Pons (tissue), 1 donor: Measurements from ENCODE around the gene HDGFL3.
"Not testable (repeated sequence)": the region's sequence is repeated elsewhere in the genome, so short reads cannot be mapped to it uniquely, and the experiment has no call there.

Experiments
- DNase-seq: peaks from one replicate; pipeline ENCODE4 v3.0.0-alpha.2; 2016; ENCODE audit warnings: low spot score

Gene HDGFL3

DNA sequence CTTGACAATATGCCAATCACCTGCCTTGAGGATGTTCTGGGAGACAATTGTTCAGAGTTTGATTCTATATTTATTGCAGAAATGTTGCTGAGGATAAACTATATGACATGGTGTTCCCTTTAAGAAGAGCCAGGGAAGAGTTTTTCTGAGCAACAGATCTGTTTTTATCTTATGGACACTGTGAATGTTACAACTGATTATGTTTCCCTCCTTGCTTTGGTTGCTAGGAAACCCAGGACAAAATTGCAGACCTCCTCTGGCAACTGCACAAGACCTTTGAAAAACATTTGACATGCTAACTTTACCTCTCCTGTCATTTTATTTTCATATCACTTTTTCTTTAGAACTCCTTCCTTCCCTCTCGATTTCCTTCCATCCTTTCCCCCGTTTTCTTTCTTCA is 108.3 kb downstream of the HDGFL3 start:
- DNase-seq: no peak

DNA sequence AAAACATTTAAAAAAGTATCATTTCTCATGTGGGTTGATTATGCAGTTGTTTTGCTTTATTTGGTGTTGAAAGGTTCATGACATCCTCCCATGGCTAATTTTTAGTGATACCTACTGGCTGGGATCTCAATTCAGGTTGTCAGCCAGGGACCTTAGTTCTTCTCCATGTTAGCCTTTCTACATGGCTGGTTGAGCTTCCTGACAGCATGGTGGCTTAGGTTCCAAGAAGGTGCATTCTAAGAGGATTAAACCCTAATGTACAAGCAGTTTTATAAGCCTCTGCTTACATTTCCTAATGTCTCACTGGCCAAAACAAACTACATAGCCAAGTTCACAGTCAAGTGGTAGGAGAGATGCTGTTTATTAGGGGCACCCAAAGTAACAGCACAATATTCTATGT is 109.5 kb downstream of the HDGFL3 start:
- no peak for DNase-seq

DNA sequence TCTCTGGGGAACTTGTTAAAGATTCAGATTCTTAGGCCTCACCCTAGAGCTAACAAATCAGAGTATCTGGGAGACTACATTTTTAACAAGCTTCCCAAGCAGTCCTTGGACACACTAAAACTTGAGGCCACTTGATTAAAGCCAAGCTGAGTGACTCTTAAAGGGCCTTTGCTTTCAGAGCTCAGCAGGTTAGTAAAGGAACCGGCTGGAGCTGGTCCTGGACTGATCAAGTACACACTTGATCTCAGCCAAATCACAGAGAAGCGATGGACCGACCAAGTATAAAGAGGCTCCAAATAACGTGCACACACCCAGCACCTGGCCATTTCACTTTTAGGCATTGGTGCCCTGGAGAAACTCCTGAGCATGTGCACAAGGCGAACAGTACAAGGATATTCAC is 113.0 kb downstream of the HDGFL3 start:
- DNase-seq: no peak

DNA sequence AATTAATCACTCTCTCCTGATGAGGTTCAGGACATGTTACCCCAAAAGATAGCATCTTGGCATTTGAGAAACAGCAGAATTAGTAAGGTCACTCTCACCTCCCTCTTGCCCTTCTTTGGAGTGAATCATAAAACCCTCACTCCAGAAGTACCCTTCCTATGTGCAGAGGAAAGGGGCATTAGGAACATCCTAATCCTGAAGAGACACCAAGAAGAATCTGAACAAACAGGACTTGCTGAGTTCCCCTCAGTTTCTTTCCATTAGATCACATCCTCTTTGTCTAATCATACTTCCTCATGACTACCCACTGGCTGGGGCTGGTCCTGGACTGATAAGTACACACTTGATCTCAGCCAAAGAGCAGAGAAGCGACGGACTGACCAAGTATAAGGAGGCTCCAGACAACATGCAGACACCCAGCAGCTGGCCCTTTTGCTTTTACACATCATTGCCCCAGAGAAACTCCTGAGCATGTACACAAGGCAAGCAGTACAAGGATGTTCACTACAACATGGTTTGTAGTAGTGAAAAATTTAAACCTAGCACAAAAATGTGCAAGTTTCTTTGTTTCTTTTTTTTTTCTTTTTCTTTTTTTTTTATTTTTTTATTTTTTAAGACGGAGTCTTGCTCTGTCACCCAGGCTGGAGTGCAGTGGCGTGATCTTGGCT is 115.2 kb downstream of the HDGFL3 start:
- DNase-seq: peak; percentile 90

DNA sequence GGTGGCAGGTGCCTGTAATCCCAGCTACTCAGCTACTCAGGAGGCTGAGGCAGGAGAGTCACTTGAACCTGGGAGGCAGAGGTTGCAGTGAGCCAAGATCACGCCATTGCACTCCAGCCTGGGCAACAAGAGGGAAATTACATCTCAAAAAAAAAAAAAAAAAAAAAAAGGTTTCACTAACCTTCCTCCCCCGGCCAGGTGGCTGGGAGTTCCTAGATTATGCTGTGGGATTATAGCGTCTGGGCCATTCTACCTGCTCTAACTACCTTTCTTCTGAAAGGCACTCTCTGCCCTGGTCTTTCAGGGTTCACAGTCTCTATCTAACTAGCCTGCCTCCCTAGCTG is 115.7 kb downstream of the HDGFL3 start:
- DNase-seq: not testable (repeated sequence)

DNA sequence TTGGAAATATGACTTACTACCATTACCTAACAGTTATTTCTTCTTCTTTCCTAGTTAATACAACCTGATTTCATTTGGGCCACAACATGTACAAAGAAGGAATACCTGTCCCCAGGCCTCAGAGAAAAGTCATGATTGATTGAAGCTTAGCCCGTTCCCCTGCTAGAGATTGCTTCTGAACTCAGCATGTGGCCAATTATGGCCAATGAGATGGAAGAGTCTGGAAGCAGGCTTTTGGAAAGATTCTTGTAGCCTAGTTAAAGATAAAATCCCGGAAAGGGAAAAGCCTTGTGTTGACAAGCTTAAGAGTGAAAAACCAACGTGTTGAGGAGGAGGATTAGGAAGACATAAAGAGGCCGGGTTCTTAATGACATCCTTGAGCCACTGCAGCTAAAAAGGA is 117.2 kb downstream of the HDGFL3 start:
- no peak for DNase-seq

DNA sequence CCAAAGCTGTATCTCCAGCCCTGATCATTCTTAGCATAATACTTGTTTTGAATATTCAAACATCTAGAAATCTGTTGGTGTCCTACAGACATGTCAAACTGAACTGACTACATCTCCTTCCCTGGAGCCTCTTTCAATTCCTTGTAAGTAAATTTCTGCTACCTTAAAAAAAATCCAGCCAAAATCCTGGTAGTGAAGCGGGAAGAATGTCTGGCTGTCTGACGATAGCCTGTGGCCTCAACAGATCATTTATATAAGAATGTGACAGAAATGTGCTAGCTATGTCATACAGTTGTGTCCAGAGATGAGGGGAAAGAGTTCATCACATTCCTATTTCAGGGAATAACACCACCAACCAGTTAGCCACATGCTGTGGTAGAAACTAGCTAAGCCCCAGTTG is 118.7 kb downstream of the HDGFL3 start:
- no peak for DNase-seq

DNA sequence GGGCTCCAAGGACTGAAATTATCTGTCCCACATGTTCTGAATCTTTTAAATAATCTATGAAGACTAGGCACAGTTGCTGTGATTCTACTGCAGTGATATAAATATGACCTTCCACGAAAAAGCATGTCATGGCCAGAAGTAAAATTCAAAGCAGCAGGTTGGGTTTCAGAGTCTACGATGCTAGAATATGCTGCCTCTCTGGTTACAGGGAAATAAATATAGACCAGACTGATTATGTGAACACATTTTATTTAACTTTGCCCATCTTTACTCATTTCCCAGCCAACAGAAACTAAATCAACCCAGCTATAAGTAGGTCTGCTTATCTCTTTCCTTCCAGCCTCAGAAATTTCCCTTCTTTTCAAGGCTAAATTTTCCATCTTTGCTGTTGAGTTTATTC is 120.0 kb downstream of the HDGFL3 start:
- DNase-seq: no peak

DNA sequence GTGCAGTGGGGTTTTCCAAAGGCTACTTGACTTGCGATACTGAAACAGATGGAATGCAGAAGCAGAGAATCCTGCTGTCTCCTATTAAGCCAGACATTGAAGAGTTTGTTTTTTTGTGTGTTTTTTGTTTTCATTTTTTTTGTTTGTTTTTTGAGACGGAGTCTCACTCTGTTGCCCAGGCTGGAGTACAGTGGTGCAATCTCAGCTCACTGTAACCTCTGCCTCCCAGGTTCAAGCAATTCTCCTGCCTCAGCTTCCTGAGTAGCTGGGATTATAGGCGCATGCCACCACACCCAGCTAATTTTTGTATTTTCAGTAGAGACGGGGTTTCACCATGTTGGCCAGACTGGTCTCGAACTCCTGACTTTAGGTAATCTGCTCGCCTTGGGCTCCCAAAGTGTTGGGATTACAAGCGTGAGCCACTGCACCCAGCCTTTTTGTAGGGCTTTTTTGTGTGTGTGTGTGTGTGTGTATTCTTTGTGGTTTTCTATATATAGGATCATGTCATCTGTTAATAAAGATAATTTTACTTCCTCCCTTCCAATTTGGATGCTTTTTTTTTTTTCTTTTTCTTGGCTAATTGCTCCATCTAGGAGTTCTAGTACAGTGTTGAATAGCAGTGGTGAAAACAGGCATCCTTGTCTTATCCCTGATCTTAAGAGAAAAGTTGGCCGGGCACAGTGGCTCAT is 121.6 kb downstream of the HDGFL3 start:
- not testable (repeated sequence) for DNase-seq

DNA sequence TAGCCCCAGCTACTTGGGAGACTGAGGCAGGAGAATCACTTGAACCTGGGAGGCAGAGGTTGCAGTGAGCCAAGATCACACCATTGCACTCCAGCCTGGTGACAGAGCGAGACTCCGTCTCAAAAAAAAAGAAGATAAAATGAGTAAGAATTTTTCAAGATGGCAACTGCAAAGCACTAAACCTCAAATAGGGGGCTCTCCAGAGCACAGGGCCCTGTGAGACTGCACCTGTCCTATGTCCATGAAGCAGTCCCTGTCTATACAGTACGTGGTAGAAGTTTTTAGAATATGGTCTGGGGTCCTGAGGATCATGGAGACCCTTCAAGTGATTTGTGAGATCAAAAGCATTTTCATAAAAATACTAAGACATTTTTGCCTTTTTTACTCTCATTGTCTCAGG is 122.2 kb downstream of the HDGFL3 start:
- DNase-seq: not testable (repeated sequence)

DNA sequence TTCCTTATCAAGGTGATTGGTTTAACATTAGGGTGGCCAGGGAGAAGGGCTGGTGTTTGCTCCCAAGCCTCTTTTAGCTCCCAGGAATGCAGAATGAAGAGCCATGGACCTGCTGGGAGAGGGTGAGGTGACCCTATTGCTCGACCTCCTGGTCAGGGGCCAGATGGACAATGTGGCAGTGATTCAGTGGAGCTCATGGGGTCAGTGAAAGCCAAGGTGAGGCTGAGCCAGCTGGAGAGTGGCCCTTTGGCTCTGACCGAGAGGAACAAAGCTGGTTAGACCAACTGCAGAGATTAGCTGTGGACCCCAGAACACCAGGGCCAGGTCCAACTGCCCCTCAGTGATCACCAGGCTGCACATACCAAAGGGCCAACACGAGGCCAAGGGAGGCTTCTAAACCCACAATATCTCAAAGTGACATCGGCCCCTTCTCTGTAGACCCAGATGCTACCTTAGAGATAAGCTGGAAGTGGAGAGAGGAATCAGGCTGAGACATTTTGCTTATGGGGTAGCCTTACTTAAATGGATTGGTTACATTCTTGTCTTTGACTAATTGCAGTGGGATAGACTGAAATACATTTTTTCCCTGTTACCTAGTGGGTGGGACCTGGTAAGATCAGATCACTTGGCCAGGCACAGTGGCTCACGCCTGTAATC is 124.8 kb downstream of the HDGFL3 start:
- no peak for DNase-seq

DNA sequence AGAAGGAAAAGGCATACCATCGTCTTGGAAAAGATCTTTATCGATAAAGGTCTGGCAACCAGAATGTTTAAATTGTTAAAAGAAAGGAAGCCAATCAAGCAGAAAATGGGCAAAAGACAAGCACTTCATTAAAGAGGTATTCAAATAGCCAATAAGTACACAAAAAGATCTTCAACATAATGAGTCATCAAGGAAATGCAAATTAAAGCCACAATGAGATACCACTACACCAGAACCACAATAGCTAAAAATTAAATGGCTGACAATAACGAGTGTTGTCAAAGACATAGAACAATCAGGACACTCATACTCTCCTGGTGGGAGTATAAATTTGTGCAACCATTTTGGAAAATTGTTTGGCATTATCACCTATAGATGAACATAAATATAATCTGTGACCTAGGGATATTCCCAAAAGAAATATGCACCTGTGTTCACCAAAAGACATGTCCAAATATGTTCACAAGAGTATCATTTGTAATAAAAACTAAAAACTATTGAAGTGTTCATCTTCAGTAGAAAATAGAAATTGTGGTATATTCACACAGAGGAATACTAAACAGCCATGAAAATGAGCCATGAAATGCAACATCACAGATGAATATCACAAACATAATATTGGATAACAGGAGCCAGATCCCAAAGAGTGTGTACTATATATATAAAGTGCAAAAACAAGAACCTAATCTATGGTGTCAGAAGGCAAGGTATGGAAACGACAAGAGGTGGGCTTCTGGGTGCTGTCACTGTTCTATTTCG is 126.2 kb downstream of the HDGFL3 start:
- no peak for DNase-seq

DNA sequence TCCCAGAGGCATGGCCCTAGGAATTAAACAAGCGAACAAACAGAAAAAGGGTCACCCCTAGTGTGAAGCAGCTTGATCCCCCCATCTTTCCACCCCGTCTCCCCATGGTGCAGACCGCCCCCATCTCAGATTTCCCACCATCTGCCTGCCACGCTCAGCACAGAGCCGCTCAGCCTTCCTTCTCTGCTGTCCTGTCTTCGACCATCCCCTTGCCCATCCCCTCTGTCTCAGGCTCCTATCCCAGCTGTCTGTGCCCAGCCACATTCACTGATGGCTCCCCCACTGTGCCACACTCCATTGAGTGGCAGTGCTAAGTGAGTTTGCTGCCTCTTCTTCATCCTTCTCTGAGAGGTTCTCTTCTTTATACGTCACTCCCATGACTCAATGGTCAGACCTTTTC is 128.9 kb downstream of the HDGFL3 start:
- no peak for DNase-seq
